HEK293 (cell line): ENCODE measurements around the gene PDE4D.

ENCODE experiments used
- CTCF ChIA-PET: fragments of 350-600 bp; formaldehyde crosslinking; extraction: SDS; loops from one replicate; lab custom pipeline; 2021; ENCODE audit warnings: antibody characterized with exemption; lab: Yijun Ruan, JAX
- POLR2A ChIA-PET: fragments of 300-600 bp; formaldehyde crosslinking; extraction: SDS; loops from one replicate; lab custom pipeline; 2020; ENCODE audit warnings: antibody characterized with exemption, inconsistent platforms; lab: Yijun Ruan, JAX
- H3K27ac ChIP-seq: fragments of 200-500 bp; sonication (Bioruptor generic); 2 replicates; pipeline ENCODE4 v1.5.1; 2014; ENCODE audit warnings: low read depth, low read length, control low read depth, inconsistent platforms; ENCODE audit errors: extremely low read depth
- H3K36me3 ChIP-seq, 2 experiments: fragments of 200-500 bp in 1 of 2; sonication (Bioruptor generic) in 1 of 2; 1 replicate in 1 of 2; 2 replicates in 1 of 2; pipeline ENCODE4 v1.5.1; 2014 to 2017; ENCODE audit warnings: inconsistent platforms in 2 of 2, low read length in 2 of 2; ENCODE audit not compliant: control insufficient read depth in 2 of 2, insufficient read depth in 1 of 2
- H3K4me1 ChIP-seq: fragments of 200-500 bp; sonication (Bioruptor generic); 2 replicates; pipeline ENCODE4 v1.5.1; 2014; ENCODE audit warnings: mild to moderate bottlenecking, low read length, inconsistent platforms; ENCODE audit not compliant: control insufficient read depth, insufficient read depth
- H3K4me3 ChIP-seq: 2 replicates; pipeline ENCODE4 v1.5.1; 2011; ENCODE audit warnings: low read depth, mild to moderate bottlenecking, control low read depth, low read length, moderate library complexity
- H3K9me3 ChIP-seq: fragments of 200-500 bp; sonication (Bioruptor generic); 2 replicates; pipeline ENCODE4 v1.5.1; 2014; ENCODE audit warnings: low read depth, low read length, inconsistent platforms; ENCODE audit not compliant: control insufficient read depth, insufficient read depth
- ELK4 ChIP-seq: IDR thresholded peaks from 2 replicates; pipeline ENCODE4 v1.6.1; 2011; ENCODE audit warnings: mild to moderate bottlenecking, low read depth, low read length, borderline replicate concordance
- PRDM4 ChIP-seq: fragments of 450-650 bp; formaldehyde crosslinking; IDR thresholded peaks from 2 replicates; pipeline ENCODE4 v1.5.1; 2017; ENCODE audit warnings: missing biosample characterization, missing genetic modification characterization
- ZBTB1 ChIP-seq: fragments of 450-650 bp; formaldehyde crosslinking; IDR thresholded peaks from 2 replicates; pipeline ENCODE4 v1.5.1; 2016; ENCODE audit warnings: missing biosample characterization, missing genetic modification characterization
- ZBTB17 ChIP-seq: fragments of 450-650 bp; formaldehyde crosslinking; IDR thresholded peaks from 2 replicates; pipeline ENCODE4 v1.5.1; 2016; ENCODE audit warnings: missing biosample characterization, missing genetic modification characterization
- ZBTB26 ChIP-seq: fragments of 450-650 bp; formaldehyde crosslinking; optimal IDR thresholded peaks from 2 replicates; pipeline ENCODE3; 2016; ENCODE audit warnings: missing biosample characterization, mild to moderate bottlenecking, missing genetic modification characterization
- ZBTB8A ChIP-seq: fragments of 450-650 bp; formaldehyde crosslinking; IDR thresholded peaks from 2 replicates; pipeline ENCODE4 v1.5.1; 2016; ENCODE audit warnings: missing biosample characterization, missing genetic modification characterization
- ZFP3 ChIP-seq: fragments of 450-650 bp; formaldehyde crosslinking; IDR thresholded peaks from 2 replicates; pipeline ENCODE4 v1.5.1; 2016; ENCODE audit warnings: low read depth, missing biosample characterization, missing genetic modification characterization
- ZFP69B ChIP-seq: fragments of 450-650 bp; formaldehyde crosslinking; IDR thresholded peaks from 2 replicates; pipeline ENCODE4 v1.5.1; 2016; ENCODE audit warnings: missing biosample characterization, missing genetic modification characterization
- ZIC2 ChIP-seq: fragments of 450-650 bp; formaldehyde crosslinking; IDR thresholded peaks from 2 replicates; pipeline ENCODE4 v1.5.1; 2016; ENCODE audit warnings: missing biosample characterization, missing genetic modification characterization
- ZNF112 ChIP-seq: fragments of 450-650 bp; formaldehyde crosslinking; IDR thresholded peaks from 2 replicates; pipeline ENCODE4 v1.5.0; 2017; ENCODE audit warnings: missing biosample characterization, missing genetic modification characterization
- ZNF146 ChIP-seq: fragments of 450-650 bp; formaldehyde crosslinking; IDR thresholded peaks from 2 replicates; pipeline ENCODE4 v1.5.1; 2016; ENCODE audit warnings: missing biosample characterization, missing genetic modification characterization
- ZNF157 ChIP-seq: fragments of 450-650 bp; formaldehyde crosslinking; IDR thresholded peaks from 2 replicates; pipeline ENCODE4 v1.5.1; 2016; ENCODE audit warnings: missing biosample characterization, missing genetic modification characterization
- ZNF19 ChIP-seq: fragments of 450-650 bp; formaldehyde crosslinking; IDR thresholded peaks from 2 replicates; pipeline ENCODE4; 2016; ENCODE audit warnings: missing biosample characterization, missing genetic modification characterization, low read depth
- ZNF274 ChIP-seq, 2 experiments: fragments of 200-500 bp in 1 of 2; fragments of 450-650 bp in 1 of 2; sonication (Bioruptor generic) in 1 of 2; formaldehyde crosslinking in 1 of 2; IDR thresholded peaks; 2 replicates each; pipeline versions ENCODE4 v1.5.1 to v1.6.1; 2014 to 2016; ENCODE audit warnings: borderline replicate concordance in 1 of 2, inconsistent platforms in 1 of 2, low read length in 1 of 2, missing biosample characterization in 1 of 2, missing genetic modification characterization in 1 of 2
- ZNF280C ChIP-seq: fragments of 450-650 bp; formaldehyde crosslinking; IDR thresholded peaks from 2 replicates; pipeline ENCODE4 v1.5.1; 2016; ENCODE audit warnings: missing biosample characterization, missing genetic modification characterization
- ZNF423 ChIP-seq: fragments of 450-650 bp; formaldehyde crosslinking; IDR thresholded peaks from 2 replicates; pipeline ENCODE4 v1.5.1; 2016; ENCODE audit warnings: missing biosample characterization, missing genetic modification characterization
- ZNF514 ChIP-seq: fragments of 450-650 bp; formaldehyde crosslinking; IDR thresholded peaks from 2 replicates; pipeline ENCODE4 v1.5.1; 2016; ENCODE audit warnings: missing biosample characterization, missing genetic modification characterization
- ZNF560 ChIP-seq: fragments of 450-650 bp; formaldehyde crosslinking; IDR thresholded peaks from 2 replicates; pipeline ENCODE4 v1.5.1; 2017; ENCODE audit warnings: missing biosample characterization, missing genetic modification characterization, borderline replicate concordance
- ZNF623 ChIP-seq: fragments of 450-650 bp; formaldehyde crosslinking; IDR thresholded peaks from 2 replicates; pipeline ENCODE4 v1.5.1; 2016; ENCODE audit warnings: missing biosample characterization, missing genetic modification characterization
- ZNF639 ChIP-seq: fragments of 450-650 bp; formaldehyde crosslinking; IDR thresholded peaks from 2 replicates; pipeline ENCODE4 v1.5.1; 2016; ENCODE audit warnings: missing biosample characterization, missing genetic modification characterization
- ZNF664 ChIP-seq: fragments of 450-650 bp; formaldehyde crosslinking; IDR thresholded peaks from 2 replicates; pipeline ENCODE4 v1.5.1; 2016; ENCODE audit warnings: missing biosample characterization, missing genetic modification characterization
- ZNF670 ChIP-seq: fragments of 450-650 bp; formaldehyde crosslinking; IDR thresholded peaks from 2 replicates; pipeline ENCODE4 v1.5.1; 2016; ENCODE audit warnings: missing biosample characterization, missing genetic modification characterization, low read depth
- ZNF677 ChIP-seq: fragments of 450-650 bp; IDR thresholded peaks from 2 replicates; pipeline ENCODE4 v1.5.0; 2018; ENCODE audit warnings: missing biosample characterization, mild to moderate bottlenecking, missing genetic modification characterization, moderate library complexity
- ZNF76 ChIP-seq: fragments of 450-650 bp; formaldehyde crosslinking; IDR thresholded peaks from 2 replicates; pipeline ENCODE4; 2016; ENCODE audit warnings: low read depth, missing biosample characterization, missing genetic modification characterization, borderline replicate concordance
- ZNF777 ChIP-seq: fragments of 450-650 bp; formaldehyde crosslinking; IDR thresholded peaks from 2 replicates; pipeline ENCODE4 v1.5.1; 2017; ENCODE audit warnings: missing biosample characterization, missing genetic modification characterization, borderline replicate concordance
- ZNF837 ChIP-seq: fragments of 450-650 bp; formaldehyde crosslinking; IDR thresholded peaks from 2 replicates; pipeline ENCODE4 v1.5.1; 2016; ENCODE audit warnings: missing biosample characterization, missing genetic modification characterization

PDE4D gene

GRCh38 chr5:59460368-59461153 is 433.0 kb downstream of the PDE4D start:
- Histone ChIP-seq H3K4me3 (no peak overlapping the region), H3K36me3 (no peaks in the 10 kb centered on the region), H3K4me1 (no peaks in the 10 kb centered on the region), H3K9me3 (no peaks in the 10 kb centered on the region), H3K27ac (no peak overlapping the region)
- TF ChIP-seq ZNF777 (tag by site-specific recombination) (no peak), ZNF146 (tag by site-specific recombination) (no peak), ZBTB1 (tag by site-specific recombination) (no peak), ZNF274 (IDR thresholded peaks at IDR 0.05; ENCODE audit: low read length) (no peak), ZNF274 (tag by site-specific recombination; IDR thresholded peaks at IDR 0.05; ENCODE audit: borderline replicate concordance) (no peak), ZNF677 (tag by site-specific recombination) (no peak), ZFP3 (tag by site-specific recombination) (no peak), ZNF664 (no peak), ZNF639 (no peak), ZNF76 (tag by site-specific recombination) (no peak), ZNF423 (tag by site-specific recombination) (no peak), ZNF19 (tag by site-specific recombination) (no peak), ZNF280C (tag by site-specific recombination) (no peak), ZIC2 (tag by site-specific recombination) (no peak), ZNF670 (tag by site-specific recombination) (no peak), ZFP69B (tag by site-specific recombination) (no peak)
- ChIA-PET POLR2A (no interaction called here), CTCF (interaction anchor here (0.5 to 1.0 kb wide), 2 partner anchors 25 to 46 kb away, joined by 3 read pairs; no protein-coding TSS in a partner anchor)

- CTCF ChIA-PET: interaction anchor here (1.0 kb wide), 1 partner anchor 8 kb away, joined by 3 read pairs; no protein-coding TSS in a partner anchor
- POLR2A ChIA-PET: no interaction called here
- Histone ChIP-seq H3K36me3 (no peaks in the 10 kb centered on the region), H3K4me1 (no peaks in the 10 kb centered on the region), H3K4me3 (no peak overlapping the region), H3K9me3 (no peaks in the 10 kb centered on the region), H3K27ac (no peak overlapping the region)
- no peak for TF ChIP-seq ZNF157 (tag by site-specific recombination)
- no peak for TF ChIP-seq PRDM4
- TF ChIP-seq ZBTB8A: no peak
- no peak for TF ChIP-seq ZNF112
- no peak for TF ChIP-seq ZNF560 (tag by site-specific recombination)
- TF ChIP-seq ZNF837 (tag by site-specific recombination): no peak
- no peak for TF ChIP-seq ZNF514 (tag by site-specific recombination)
- TF ChIP-seq ZBTB17 (tag by site-specific recombination): no peak
- TF ChIP-seq ELK4: no peak
- no peak for TF ChIP-seq ZNF623
- TF ChIP-seq ZBTB26: no peak
Observed at GRCh38 chr5:59458966-59459729, 434.4 kb downstream of the PDE4D start.
